SIG-M5 (cell line): ENCODE data around the gene ARL8A.
"Not testable (repeated sequence)": the region's sequence is repeated elsewhere in the genome, so short reads cannot be mapped to it uniquely, and the experiment has no call there.

Experiments
- DNase-seq: peaks from one replicate; lab custom pipeline; 2025; lab: John Stamatoyannopoulos, UW

Gene ARL8A

DNA sequence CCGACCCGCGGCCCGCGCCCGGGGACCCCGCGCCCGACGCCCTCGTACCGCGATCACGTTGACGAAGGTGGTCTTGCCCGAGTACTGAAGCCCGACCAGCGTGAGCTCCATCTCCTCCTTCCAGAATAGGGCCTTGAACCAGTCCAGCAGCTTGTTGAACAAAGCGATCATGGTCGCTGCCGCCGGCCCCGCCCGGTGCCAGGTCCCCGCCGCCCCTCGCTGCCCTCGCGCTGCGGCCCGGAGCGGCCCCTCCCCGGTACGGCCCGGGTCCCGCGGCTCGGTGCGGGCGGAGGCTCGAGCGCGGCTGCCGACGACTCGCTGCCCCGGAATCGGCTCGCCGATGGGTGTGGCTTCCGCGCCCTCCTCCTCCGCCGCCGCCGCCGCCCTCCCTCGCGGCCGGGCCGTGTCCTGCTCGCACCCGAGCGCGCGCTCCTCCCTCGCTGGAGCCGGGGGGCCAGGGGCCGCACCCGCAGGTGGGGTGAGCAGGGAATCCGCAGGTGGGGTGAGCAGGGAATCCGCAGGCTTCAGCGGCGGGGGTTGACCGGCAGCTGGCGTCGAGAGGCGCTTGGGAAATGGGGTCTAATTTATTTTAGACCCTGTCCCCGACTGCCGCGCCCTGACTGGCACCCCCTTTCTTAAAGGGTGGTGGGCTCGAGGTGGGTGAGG lies at the start of gene ARL8A:
TSS of gene ARL8A (minus strand) at position 336 of the 666 bp plus-strand sequence. CDS start at position 171, 165 bp downstream.
- no peak for DNase-seq

DNA sequence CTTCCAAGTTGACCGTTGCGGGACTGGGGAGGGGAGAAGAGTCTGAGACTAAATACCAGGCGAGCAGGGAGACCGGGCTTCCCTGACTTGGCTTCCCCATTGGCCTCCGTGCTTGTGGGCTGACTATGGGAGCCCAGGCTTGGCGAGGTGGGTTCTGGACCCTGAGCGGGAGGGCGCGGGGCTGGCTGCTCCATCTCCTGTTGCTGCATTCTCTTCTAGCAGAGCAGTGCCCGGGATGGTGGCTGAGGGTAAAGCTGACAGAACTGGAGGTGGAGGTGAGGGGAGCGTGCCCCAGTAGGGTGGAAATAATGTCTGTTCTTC lies 49.8 kb upstream of the ARL8A start:
- DNase-seq, result no peak

DNA sequence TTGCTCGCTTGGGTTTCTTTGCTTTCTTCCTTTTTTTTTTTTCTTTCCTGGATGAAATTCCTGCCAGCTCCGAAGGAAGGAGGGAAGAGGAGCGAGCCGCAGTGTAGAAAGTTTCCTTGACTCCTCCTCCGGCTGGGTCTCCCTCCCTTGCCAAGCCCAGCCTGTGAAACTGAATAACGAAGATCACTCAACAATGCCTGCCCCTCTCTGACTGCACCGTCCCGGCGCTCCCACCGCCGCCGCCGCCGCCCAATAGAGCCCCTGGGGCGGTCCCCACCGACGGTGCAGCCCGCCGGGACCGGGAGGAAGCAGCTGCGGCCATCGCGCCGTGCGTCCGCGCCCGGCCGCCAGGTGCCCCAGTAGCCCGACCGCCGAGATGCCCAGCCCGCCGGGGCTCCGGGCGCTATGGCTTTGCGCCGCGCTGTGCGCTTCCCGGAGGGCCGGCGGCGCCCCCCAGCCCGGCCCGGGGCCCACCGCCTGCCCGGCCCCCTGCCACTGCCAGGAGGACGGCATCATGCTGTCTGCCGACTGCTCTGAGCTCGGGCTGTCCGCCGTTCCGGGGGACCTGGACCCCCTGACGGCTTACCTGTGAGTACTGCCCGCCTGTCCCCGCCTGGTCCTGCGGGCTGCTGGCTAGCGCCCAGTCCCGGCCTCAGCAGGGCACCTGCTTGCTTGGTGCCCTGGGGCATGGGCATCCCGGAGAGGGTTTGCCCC lies 49.2 kb upstream of the ARL8A start, which contains the start of gene LGR6:
TSS of gene LGR6 (plus strand) at position 186 of the 714 bp plus-strand sequence. CDS start at position 377, 191 bp downstream.
- no peak for DNase-seq

DNA sequence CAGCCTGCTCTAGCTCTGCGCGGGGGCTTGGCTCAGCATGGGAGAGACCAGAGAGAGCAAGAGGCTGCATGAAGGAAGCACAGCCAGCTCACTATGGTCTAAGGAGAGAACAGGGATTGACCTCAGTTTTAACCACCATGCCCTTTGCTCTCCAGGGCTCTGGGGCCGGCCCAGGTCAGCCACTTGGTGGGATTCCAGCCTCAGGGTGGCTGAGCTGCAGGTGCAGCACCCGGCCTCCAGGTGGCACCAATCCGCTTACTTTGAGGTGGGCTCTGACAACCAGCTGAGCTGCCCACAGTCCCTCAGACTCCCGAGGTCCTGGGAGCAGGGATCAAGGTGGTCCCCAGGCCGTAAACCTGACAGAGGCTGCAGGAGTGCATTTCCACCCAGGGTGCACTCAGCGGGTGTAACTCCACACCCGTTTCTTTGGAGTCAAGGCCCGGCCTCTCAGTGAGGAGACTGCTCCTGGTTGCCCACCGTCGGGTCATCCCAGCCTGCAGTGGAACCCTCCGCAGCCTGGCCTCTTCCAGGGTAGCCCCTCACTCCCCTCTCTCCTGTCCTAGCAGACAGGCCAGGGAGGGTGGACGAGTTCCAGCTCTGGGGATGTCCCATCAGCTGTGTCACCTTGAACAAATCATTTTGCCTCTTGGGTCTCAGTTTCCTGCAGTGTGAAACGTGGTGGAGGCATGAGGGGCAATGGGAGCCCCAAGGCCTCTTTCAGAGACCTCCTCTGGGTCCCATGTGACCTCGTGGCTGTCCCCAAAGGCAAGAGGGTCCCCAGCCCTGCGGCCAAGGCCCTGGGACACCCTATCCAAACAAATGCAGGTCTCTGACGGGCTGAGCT lies 48.5 kb upstream of the ARL8A start:
- no peak for DNase-seq

DNA sequence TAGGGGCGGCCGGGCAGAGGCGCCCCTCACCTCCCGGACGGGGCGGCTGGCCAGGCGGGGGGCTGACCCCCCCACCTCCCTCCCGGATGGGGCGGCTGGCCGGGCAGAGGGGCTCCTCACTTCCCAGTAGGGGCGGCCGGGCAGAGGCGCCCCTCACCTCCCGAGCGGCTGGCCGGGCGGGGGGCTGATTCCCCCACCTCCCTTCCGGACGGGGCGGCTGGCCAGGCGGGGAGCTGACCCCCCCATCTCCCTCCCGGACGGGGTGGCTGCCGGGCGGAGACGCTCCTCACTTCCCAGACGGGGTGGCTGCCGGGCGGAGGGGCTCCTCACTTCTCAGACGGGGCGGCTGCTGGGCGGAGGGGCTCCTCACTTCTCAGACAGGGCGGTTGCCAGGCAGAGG lies 46.9 kb upstream of the ARL8A start:
- DNase-seq, result not testable (repeated sequence)

DNA sequence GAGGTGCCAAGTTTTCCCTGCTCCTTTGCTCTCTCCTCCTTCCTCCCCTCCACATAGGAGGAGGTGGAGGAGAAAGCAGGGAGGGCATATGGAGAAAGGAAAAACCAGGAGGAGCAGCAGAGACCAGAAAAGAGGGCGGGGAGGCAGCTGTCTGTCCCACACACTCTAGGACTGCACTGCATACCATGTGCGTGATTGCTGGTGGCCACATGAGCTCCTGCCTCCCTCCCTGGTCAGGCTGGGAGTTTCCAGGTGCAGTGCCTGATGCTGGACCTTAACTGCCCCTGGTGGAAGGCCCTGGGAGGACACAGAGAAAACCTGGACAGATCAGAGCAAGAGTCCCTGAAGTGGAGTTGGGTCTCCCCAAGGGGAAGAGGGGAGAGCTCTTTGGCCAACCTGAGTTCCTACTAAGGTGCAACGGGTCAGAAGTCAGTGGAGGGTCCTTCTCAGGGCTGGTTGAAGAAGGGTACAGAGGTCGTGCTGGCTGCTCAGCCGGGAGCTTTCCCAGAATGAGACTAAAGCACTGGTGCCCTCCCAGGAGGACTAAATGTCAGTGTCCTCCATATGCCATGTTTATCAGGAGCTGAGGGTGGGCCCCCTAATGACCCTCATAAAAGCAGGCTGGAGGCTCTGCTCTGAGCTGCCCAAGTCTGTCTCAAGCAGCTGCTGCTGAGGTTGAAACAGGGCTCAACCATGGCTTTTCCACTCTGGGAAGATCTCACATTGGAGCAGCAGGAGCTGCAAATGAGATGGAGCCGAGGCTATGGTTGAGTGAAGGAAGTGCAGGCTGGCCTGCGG lies 45.6 kb upstream of the ARL8A start:
- DNase-seq, result no peak

DNA sequence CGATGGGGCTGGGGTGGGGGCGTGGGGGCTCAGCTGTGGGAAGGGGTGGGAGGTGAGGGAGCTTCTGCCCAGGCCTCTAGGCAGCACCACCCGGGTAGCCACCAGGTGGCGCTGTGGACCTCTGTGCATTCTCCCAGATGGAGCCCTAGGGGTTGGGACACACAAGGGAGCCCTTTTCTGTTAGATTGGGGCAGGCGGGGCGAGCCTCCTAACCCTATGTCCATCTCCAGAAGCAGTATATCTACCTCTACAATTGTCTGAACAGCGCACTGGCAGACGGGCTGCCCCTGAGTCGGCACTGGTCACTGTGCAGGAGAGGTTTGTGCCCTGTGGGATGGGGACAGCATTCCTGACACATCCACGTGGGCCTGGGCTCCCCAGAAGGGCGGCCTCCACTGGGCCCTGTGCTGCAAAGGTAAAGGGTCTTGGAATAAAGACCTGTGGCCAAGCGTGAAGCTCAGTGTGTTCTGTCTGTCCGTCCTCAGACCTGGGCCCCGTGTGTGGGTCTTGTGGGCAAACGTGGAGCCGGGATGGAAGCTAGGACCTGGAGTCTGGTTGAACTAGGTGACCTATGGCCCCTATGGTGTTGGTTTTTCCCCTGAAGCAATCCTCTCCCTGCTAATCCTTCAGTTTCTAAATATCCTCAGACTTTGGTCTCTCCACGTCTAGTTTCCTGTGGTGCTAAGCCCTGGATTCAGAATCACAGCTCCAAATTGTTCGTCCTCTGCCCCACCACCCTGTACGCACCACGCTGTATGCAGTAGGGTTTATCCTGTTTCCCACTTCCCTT lies 44.7 kb upstream of the ARL8A start:
- no peak for DNase-seq

DNA sequence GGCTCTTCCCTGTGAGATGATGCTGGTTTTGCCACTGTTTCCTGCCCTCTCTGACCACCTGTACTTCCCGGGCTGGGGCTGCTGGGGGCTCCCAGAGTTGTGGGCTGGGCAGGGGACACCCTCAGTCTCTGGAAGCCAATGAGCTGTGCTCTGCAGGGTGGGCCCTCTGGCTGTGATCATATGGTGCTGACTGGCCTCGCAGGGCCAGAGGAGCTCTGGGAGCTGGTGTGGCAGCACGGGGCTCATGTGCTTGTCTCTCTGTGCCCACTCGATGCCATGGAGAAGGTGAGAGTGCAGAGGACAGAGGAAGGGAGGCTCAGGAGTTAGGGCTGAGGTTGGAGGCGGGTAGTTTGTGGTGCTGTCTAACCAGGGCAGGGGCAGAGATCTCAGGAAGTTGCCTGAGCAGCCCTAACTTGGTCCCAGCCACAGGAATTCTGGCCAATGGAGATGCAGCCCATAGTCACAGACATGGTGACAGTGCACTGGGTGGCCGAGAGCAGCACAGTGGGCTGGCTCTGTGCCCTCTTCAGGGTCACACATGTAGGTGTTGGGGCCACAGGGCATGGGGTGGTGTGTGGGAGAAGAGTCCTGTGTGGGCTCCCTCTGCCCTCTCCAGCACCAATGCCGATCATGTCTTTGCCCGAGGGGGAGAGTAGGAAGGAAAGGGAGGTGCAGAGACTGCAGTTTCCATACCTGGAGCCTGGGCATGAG lies 43.3 kb upstream of the ARL8A start:
- no peak for DNase-seq

DNA sequence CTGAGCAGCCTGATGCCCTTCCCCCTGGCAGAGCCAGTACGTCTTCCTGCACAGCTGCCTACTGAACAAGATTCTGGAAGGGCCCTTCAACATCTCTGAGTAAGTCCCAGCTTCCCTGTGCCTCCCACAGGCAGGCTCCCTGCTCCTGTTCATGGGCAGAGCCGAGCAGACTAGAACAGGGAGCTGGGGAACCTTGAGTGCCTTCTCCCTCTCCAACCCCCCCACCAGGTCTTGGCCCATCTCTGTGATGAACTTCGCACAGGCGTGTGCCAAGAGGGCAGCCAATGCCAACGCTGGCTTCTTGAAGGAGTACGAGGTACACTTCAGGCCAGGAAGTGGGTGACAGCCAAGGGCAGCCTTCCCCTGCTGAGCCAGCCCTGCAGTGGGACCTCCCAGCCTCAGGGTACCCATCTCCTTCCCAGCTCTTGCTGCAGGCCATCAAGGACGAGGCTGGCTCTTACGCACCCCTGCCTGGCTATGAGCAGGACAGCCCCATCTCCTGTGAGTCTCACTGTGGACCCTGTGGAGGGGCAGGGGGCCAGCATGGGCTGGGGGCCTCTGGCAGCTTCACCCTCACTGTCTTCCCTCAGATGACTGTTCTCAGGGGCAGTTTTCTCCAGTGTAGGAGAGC lies 42.6 kb upstream of the ARL8A start:
- no peak for DNase-seq

DNA sequence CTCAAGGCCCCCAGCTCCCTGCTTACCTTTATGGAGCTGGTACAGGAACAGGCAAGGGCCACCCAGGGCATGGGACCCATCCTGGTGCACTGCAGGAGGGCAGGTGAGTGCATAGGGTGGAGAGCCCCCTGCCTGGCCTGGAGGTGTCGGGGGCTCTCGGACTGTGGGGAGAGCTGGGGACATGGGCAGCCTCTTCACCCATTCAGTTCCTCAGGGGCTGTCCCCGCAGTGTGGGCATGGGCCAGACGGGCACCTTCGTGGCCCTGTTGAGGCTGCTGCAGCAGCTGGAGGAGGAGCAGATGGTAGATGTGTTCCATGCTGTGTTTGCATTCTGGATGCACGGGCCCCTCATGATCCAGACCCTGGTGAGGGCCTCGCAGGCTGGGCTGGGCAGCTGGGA lies 41.8 kb upstream of the ARL8A start:
- DNase-seq, result no peak

DNA sequence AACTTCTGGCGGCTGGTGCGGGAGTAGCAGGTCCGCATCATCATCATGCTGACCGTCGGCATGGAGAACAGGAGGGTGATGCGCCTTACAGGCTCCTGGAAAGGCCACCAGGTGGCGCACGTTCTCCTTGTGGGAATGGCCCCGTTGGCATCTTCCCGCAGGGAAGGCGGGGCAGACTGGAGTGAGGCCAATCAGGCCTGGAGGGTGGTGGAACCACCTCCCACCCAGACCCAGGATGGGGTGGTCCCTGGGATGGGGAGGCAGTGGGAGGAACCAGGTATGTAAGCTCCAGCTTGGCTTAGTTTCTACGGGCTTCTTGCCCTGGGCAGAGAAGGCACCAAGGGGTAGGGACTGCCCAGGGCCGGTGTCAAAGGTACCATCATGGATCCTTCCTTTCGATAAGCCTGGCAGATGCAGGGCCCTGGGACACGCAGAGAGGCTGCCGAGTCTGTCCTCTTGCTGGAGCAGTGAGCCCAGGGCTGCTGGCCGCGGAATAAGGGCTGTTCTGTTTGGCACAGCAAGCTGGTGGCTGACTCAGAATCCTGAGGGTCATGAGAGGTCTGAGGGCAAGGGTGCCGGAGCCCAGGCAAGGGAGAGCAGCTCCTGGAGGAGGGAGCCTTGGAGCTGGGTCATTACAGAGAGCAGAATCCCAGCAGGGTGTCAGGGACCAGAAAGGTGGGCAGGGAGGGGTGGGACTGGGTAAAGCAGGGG lies 40.4 kb upstream of the ARL8A start:
- no peak for DNase-seq

DNA sequence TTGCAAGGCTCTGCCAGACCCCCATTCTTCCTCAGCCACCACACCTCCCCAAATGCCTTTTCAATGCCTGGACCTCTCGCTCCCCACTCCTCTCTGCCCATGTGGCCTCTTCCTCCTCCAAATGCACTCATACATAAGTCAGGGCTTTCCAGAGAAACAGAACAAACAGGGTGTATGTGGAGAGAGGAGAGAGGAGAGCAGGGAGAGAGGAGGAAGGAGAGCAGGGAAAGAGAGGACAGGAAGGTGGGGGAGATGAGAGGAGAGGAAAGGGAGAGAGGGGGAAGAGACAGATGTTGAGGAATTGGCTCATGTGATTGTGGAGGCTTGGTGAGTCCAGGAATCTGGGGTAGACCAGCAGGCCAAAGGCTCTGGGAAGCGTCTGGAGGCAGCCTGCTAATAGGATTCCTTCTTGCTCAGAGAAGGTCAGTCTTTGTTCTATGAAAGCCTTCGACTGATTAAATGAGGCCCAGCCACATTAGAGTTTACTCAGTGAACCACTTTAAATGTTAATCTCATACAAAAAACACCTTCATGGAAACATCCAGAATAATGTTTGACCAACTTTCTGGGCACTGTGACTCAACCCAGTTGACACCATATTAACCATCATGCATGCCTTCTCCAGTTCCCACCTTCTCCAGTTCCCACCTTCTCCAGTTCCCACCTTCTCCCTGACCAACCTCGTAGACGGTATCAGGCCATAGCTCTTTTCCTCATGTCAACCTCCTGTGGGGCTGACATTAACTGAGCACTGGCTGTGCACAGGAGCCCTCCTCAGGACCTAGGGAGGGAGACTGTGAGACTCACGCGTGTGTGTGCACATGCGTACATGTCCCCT lies 37.7 kb upstream of the ARL8A start:
- no peak for DNase-seq

DNA sequence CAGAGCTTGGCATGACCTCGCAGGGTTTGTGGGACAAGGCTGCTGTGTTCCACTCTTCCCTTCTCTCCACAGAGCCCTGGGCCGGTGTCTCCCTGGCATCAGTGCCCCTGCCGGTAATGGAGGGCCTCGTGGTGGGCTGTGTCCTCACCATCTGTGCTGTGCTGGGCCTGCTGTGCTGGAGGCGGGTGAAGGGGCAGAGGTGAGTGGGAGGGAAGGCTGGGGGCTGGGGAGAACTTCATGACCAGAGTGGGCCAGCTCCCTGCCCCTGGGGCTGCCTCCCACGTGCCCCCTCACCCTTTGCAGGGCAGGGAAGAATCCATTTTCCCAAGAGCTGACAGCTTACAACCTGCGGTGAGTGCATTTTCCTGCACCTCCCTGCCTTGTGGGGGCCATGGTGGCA lies 37.0 kb upstream of the ARL8A start:
- DNase-seq, result no peak

DNA sequence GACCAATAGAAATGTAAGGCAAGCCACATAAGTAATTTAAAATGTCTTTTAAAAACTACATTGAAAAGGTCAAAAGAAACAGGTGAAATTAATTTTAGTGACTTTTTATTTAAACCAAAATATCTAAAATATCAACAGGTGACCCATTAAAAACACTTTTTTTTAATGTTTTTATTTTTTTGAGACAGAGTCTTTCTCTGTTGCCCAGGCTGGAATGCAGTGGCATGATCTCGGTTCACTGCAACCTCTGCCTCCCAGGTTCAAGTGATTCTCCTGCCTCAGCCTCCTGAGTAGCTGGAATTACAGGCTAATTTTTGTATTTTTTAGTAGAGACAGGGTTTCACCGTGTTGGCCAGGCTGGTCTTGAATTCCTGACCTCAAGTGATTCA lies 36.2 kb upstream of the ARL8A start:
- not testable (repeated sequence) for DNase-seq

DNA sequence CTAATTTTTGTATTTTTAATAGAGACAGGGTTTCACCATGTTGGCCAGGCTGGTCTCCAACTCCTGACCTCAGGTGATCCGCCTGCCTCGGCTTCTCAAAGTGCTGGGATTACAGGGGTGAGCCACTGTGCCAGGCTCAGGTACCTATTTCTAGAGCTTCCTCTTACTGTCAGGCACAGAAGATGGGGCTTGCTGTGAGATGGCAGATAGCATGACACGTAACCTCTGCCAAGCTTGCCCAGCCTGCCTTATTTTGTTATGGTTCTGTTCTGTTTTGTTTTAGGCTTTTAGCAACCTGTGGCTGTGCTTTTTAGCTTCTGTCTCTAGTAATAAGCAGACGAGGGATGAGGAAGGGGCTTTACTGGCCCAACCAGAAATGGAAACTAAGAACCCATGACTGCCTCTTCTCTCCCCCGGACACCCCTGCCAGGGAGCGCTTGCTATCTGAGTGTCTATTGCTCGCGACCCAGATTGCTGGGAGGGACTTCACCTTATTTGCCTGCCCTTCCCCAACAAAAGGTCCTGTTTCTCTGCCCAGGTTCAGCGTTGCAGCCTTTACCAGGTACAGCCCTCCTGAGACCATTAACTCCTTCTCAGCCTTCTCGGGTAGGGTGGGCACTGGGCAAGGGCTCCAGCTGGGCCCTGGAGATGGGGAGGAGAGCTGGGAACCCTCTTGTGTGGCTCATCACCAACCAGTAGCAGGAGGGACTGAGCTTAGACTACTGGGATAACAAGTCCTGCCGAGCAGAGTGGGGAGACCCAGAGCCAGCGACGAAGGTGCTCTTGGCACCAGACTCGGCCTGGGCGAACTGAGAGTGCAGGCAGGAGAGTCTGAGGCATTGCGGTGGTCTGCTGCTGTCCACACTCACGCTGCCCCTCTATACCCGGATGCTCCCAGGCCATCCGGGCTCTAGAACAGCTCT lies 35.6 kb upstream of the ARL8A start:
- no peak for DNase-seq

DNA sequence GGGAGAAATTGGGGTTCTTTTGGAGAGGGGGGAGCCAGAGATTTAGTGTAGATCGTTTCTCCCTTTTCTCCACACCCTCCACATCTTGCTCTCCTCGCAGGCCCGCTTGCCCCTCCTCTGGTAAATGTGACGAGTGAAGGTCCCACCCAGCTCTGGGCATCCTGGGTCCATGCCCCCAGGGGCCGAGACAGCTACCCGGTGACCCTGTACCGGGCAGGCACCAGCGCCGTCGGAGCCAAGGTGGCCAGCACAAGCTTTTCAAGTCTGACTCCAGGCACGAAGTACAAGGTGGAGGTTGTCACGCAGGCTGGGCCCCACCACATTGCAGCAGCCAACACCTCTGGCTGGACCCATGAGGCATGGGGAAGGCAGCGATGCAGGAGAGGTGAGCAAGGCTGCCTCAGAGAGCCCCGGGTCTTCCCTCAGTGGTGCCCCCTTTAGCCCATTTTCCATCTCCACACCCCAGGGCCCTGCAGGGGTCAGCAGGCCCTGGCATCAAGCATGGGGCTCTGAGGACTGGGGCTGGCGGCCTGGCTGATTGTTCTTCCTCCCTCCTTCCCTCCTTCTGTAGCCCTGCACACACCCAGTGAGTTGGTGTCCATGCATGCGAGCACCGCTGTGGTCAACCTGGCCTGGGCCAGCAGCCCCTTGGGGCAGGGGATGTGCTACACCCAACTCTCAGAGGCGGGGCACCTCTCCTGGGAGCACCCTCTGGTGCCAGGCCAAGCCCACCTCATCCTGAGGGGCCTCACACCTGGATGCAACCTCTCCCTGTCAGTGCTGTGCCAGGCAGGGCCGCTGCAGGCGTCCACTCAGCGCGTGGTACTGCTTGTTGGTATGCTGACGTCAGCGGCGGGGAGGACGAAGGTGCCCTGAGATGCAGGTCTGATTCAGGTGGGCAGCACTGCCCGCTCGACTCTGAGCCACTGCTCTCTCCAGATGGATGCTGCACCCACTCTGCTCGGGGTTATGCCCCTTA lies 32.7 kb upstream of the ARL8A start:
- no peak for DNase-seq
